Breast epithelium (tissue), 3 donors: Measurements from ENCODE around the gene MKRN2.

Experiments
- CTCF ChIP-seq, 3 donors: fragments of 450-650 bp; IDR thresholded peaks; one replicate each; pipeline ENCODE4 v1.5.1; 2016 to 2017; ENCODE audit warnings: antibody characterized with exemption in 3 of 3, mild to moderate bottlenecking in 3 of 3, moderate library complexity in 3 of 3
- POLR2A ChIP-seq: fragments of 450-650 bp; IDR thresholded peaks from one replicate; pipeline ENCODE4 v1.6.1; 2016; ENCODE audit warnings: antibody characterized with exemption, mild to moderate bottlenecking, moderate library complexity
- POLR2AphosphoS5 ChIP-seq, 3 donors: sonication (generic); formaldehyde crosslinking; IDR thresholded peaks; one replicate each; pipeline ENCODE4 v1.6.1; 2017; ENCODE audit warnings: antibody characterized with exemption in 3 of 3

- TF ChIP-seq CTCF (IDR thresholded peaks at IDR 0.05) = no peak
- no peak for TF ChIP-seq POLR2AphosphoS5 (IDR thresholded peaks at IDR 0.05)
- no peak for TF ChIP-seq POLR2A
Observed at GRCh38 chr3:12568747-12569146, 11.9 kb downstream of the MKRN2 start.
